OCI-LY7 (cell line): ENCODE results near the gene CHD9. TPM values are rescaled to one million over a fixed set of nuclear protein-coding genes. Genes with fewer than 3 reads are reported as not detected.

Source experiments
- BruUV-seq: library from RNA; stranded (reverse); fragments of 400-500 nt; replicated peaks from 2 replicates; lab custom pipeline; 2021; lab: Mats Ljungman, UMichigan
- CTCF ChIA-PET: fragments of 300-600 bp; sonication (Branson Sonifier 250); formaldehyde crosslinking; loops from one replicate; lab custom pipeline; 2022; ENCODE audit warnings: antibody characterized with exemption; ENCODE audit not compliant: unreplicated experiment; lab: Charles Lee
- POLR2A ChIA-PET: fragments of 300-600 bp; sonication (Branson Sonifier 250); formaldehyde crosslinking; loops from one replicate; lab custom pipeline; 2022; ENCODE audit warnings: antibody characterized with exemption; lab: Charles Lee
- DNase-seq: peaks from one replicate; pipeline ENCODE4 v3.0.0-alpha.2; 2015; ENCODE audit warnings: low spot score
- H2AFZ ChIP-seq: fragments of 200-600 bp; sonication (generic), shearing (Covaris generic); 2 replicates; pipeline ENCODE4 v1.6.1; 2014; ENCODE audit warnings: mild to moderate bottlenecking, antibody characterized with exemption, low read length, moderate library complexity
- H3K27ac ChIP-seq: fragments of 200-600 bp; sonication (generic); 2 replicates; pipeline ENCODE4 v1.5.1; 2014; ENCODE audit warnings: mixed run types, low read depth, mild to moderate bottlenecking, moderate library complexity, low read length, inconsistent platforms; ENCODE audit not compliant: poor library complexity, severe bottlenecking
- H3K36me3 ChIP-seq: fragments of 200-600 bp; sonication (generic); 2 replicates; pipeline ENCODE4 v1.6.1; 2014; ENCODE audit warnings: mild to moderate bottlenecking, antibody characterized with exemption, low read length, moderate library complexity, mixed read lengths; ENCODE audit not compliant: insufficient read depth
- H3K4me1 ChIP-seq: fragments of 200-600 bp; sonication (generic); 2 replicates; pipeline ENCODE4 v1.5.1; 2014; ENCODE audit warnings: mild to moderate bottlenecking, low read length; ENCODE audit not compliant: insufficient read depth, poor library complexity, severe bottlenecking
- H3K4me2 ChIP-seq: fragments of 200-600 bp; sonication (generic); 2 replicates; pipeline ENCODE4 v1.6.1; 2014; ENCODE audit warnings: mild to moderate bottlenecking, low read length
- H3K4me3 ChIP-seq: fragments of 200-600 bp; sonication (generic); 2 replicates; pipeline ENCODE4 v1.5.1; 2014; ENCODE audit warnings: mild to moderate bottlenecking, low read depth, low read length; ENCODE audit not compliant: poor library complexity, severe bottlenecking
- H3K79me2 ChIP-seq: fragments of 200-600 bp; sonication (generic); 2 replicates; pipeline ENCODE4 v1.6.1; 2016; ENCODE audit warnings: low read depth, mild to moderate bottlenecking, low read length, moderate library complexity, mixed read lengths; ENCODE audit not compliant: insufficient read depth
- H3K9me2 ChIP-seq: fragments of 200-600 bp; sonication (generic); 2 replicates; pipeline ENCODE4 v1.6.1; 2016; ENCODE audit warnings: mild to moderate bottlenecking, low read length, mixed read lengths; ENCODE audit not compliant: insufficient read depth
- H3K9me3 ChIP-seq: fragments of 200-600 bp; sonication (generic); 2 replicates; pipeline ENCODE4 v1.6.1; 2014; ENCODE audit warnings: mild to moderate bottlenecking, mixed run types, low read length, mixed read lengths
- H4K20me1 ChIP-seq: fragments of 200-600 bp; sonication (generic); 2 replicates; pipeline ENCODE4 v1.6.1; 2014; ENCODE audit warnings: mild to moderate bottlenecking, antibody characterized with exemption, low read length, moderate library complexity, mixed read lengths; ENCODE audit not compliant: insufficient read depth
- EZH2phosphoT487 ChIP-seq: fragments of 200-600 bp; sonication (generic); IDR thresholded peaks from 2 replicates; pipeline ENCODE4 v1.6.1; 2018; ENCODE audit warnings: low read depth, borderline replicate concordance, mild to moderate bottlenecking, mixed run types, antibody characterized with exemption, low read length, moderate library complexity, mixed read lengths
- intact Hi-C: fragments of 100-400 bp; cut with micrococcal nuclease; formaldehyde crosslinking; loops from one replicate; pipeline ENCODE4 v1.10.0; 2022; ENCODE audit not compliant: unreplicated experiment
- total RNA-seq, 2 experiments: library from RNA; depleted of rRNA in 1 of 2; stranded (reverse); fragments of >200 nt in 1 of 2; shearing (Covaris generic) in 1 of 2; gene quantifications; 2 replicates each; pipeline ENCODE4 v1.2.3, GENCODE V29; 2014 to 2022
- TF ChIP-seq, protein P1 (sequence below): fragments of 200-600 bp; sonication (generic); conservative IDR thresholded peaks from 2 replicates; pipeline ENCODE4 v1.5.1; 2014; ENCODE audit warnings: mild to moderate bottlenecking, antibody characterized with exemption, low read length, moderate library complexity, mixed read lengths

Gene CHD9
- total RNA-seq, 2 experiments from 2014 or later, result 52.6 to 85.9 TPM

DNA sequence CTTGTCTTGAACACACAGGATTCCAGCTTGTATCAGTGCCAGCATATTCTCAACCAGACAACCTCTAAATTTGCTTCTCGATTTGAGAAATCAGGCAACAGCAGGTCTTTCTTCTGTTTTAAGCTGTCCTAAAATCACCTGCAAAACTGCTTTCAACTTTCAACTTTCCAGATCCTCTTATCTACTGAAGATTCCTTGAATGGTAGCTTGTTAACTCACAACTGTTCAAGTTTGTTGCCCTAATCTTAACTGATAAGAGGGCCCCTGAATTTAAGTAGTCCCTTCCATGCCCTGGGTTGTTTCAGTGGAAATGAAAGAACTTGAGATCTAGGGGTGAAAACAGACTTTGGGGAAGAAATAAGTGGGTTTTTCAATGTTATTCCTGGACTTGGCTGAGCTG, 57.2 kb downstream of the CHD9 start:
- H3K9me3 ChIP-seq, result no peaks in the 10 kb centered on the region
- no peaks in the 10 kb centered on the region for H3K9me2 ChIP-seq
- no peak overlapping the region for H3K4me3 ChIP-seq
- peaks cover 28% of the 10 kb centered on the region for H3K36me3 ChIP-seq
- H3K4me1 ChIP-seq, result peaks cover 28% of the 10 kb centered on the region
- H2AFZ ChIP-seq, result no peak overlapping the region
- no peak overlapping the region for H3K27ac ChIP-seq
- BruUV-seq, result TSS peak; percentile 2
- ChIA-PET CTCF (interaction anchor here (0.9 to 1.2 kb wide), 2 partner anchors 8 to 10 kb away, joined by 3 read pairs; no protein-coding TSS in a partner anchor), POLR2A (interaction anchor here (0.6 to 2.0 kb wide), 9 partner anchors 8 to 95 kb away, joined by 3 to 8 read pairs (median 4); no protein-coding TSS in a partner anchor)
- intact Hi-C loops, result no loop called here
- no peaks in the 10 kb centered on the region for H4K20me1 ChIP-seq
- peaks cover 58% of the 10 kb centered on the region for H3K79me2 ChIP-seq
- no peak for TF ChIP-seq EZH2phosphoT487
- TF ChIP-seq, protein P1, sequence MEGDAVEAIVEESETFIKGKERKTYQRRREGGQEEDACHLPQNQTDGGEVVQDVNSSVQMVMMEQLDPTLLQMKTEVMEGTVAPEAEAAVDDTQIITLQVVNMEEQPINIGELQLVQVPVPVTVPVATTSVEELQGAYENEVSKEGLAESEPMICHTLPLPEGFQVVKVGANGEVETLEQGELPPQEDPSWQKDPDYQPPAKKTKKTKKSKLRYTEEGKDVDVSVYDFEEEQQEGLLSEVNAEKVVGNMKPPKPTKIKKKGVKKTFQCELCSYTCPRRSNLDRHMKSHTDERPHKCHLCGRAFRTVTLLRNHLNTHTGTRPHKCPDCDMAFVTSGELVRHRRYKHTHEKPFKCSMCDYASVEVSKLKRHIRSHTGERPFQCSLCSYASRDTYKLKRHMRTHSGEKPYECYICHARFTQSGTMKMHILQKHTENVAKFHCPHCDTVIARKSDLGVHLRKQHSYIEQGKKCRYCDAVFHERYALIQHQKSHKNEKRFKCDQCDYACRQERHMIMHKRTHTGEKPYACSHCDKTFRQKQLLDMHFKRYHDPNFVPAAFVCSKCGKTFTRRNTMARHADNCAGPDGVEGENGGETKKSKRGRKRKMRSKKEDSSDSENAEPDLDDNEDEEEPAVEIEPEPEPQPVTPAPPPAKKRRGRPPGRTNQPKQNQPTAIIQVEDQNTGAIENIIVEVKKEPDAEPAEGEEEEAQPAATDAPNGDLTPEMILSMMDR, result no peak
- DNase-seq, result no peak
- H3K4me2 ChIP-seq, result peak overlapping the region; percentile 18; the same call in 1 of the 2 replicates

DNA sequence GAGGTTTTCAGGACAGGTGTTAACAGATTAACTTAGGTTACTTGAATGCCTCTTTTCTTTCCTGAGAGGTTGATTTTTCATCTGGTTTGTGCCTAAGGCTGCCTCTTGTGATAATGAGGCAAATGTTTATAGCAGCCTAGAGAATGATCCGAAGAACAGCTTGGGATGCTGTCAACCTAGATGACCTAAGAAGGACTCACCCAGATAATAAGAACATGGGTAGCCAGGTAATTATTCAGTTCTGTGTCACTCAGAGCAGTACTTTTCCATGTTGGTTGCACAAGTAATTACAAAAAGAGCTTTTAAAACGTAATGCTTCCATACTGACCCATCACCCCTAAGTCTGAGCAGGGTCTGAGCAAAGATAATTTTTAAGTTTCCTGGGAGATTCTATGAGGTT, 60.3 kb downstream of the CHD9 start:
- ChIA-PET CTCF (no interaction called here), POLR2A (interaction anchor here (1.0 kb wide), 1 partner anchor 10 kb away, joined by 4 read pairs; no protein-coding TSS in a partner anchor)
- H3K9me2 ChIP-seq, result no peaks in the 10 kb centered on the region
- no peak overlapping the region for H3K4me2 ChIP-seq
- H3K36me3 ChIP-seq, result peaks cover 34% of the 10 kb centered on the region
- no TSS peak for BruUV-seq
- H3K79me2 ChIP-seq, result peaks cover 42% of the 10 kb centered on the region
- no peak overlapping the region for H2AFZ ChIP-seq
- H3K9me3 ChIP-seq, result no peaks in the 10 kb centered on the region
- no peak overlapping the region for H3K27ac ChIP-seq
- H4K20me1 ChIP-seq, result no peaks in the 10 kb centered on the region
- intact Hi-C loops, result no loop called here
- TF ChIP-seq, protein P1, result no peak
- TF ChIP-seq EZH2phosphoT487, result no peak
- H3K4me3 ChIP-seq, result no peak overlapping the region
- H3K4me1 ChIP-seq, result peaks cover 25% of the 10 kb centered on the region
- no peak for DNase-seq

DNA sequence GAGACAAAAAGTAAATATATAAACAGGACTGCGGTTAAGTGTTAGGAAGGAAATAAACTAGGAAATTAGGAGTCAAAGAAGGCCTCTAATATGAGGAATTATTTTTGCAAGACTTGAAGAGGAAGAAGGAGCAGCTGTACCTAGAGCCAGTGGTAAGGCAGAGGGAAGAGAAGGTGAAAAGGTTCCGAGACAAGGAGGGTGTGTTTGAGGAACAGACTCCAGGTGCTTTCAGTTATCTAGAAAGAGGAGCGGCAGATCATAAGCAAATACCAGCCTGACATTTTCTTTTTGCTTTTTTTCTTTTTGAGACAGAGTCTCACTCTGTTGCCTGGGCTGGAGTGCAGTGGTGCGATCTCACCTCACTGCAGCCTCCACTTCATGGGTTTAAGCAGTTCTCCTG, 61.0 kb downstream of the CHD9 start:
- ChIA-PET CTCF (no interaction called here), POLR2A (interaction anchor here (1.0 kb wide), 1 partner anchor 9 kb away, joined by 4 read pairs; no protein-coding TSS in a partner anchor)
- Histone ChIP-seq H4K20me1 (no peaks in the 10 kb centered on the region), H2AFZ (no peak overlapping the region), H3K79me2 (peaks cover 35% of the 10 kb centered on the region), H3K9me2 (no peaks in the 10 kb centered on the region), H3K27ac (no peak overlapping the region), H3K4me2 (no peak overlapping the region), H3K36me3 (peaks cover 34% of the 10 kb centered on the region), H3K4me3 (no peak overlapping the region), H3K4me1 (peaks cover 19% of the 10 kb centered on the region), H3K9me3 (no peaks in the 10 kb centered on the region)
- no peak for TF ChIP-seq EZH2phosphoT487
- TF ChIP-seq, protein P1, result no peak
- BruUV-seq, result no TSS peak
- DNase-seq, result no peak
- intact Hi-C loops, result no loop called here
